ENCODE results near the gene PNPT1.

Gene PNPT1

GRCh38 chr2:55595536-55595935 is 98.1 kb downstream of the PNPT1 start:
- no peak overlapping the region for H3K4me3 ChIP-seq (ENCODE audit: low read length)
- TF ChIP-seq, protein P1, sequence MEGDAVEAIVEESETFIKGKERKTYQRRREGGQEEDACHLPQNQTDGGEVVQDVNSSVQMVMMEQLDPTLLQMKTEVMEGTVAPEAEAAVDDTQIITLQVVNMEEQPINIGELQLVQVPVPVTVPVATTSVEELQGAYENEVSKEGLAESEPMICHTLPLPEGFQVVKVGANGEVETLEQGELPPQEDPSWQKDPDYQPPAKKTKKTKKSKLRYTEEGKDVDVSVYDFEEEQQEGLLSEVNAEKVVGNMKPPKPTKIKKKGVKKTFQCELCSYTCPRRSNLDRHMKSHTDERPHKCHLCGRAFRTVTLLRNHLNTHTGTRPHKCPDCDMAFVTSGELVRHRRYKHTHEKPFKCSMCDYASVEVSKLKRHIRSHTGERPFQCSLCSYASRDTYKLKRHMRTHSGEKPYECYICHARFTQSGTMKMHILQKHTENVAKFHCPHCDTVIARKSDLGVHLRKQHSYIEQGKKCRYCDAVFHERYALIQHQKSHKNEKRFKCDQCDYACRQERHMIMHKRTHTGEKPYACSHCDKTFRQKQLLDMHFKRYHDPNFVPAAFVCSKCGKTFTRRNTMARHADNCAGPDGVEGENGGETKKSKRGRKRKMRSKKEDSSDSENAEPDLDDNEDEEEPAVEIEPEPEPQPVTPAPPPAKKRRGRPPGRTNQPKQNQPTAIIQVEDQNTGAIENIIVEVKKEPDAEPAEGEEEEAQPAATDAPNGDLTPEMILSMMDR (conservative IDR thresholded peaks at IDR 0.05; ENCODE audit: low read length), result no peak
- no peak for DNase-seq (ENCODE audit: low read depth)

- no peak for DNase-seq (ENCODE audit: low read depth)
- TF ChIP-seq, protein P1 (conservative IDR thresholded peaks at IDR 0.05; ENCODE audit: low read length), result no peak
- no peak overlapping the region for H3K4me3 ChIP-seq (ENCODE audit: low read length)
Measured at GRCh38 chr2:55592130-55592529, 101.5 kb downstream of the PNPT1 start.

GRCh38 chr2:55590810-55591440 is 102.7 kb downstream of the PNPT1 start:
- no peak overlapping the region for H3K4me3 ChIP-seq (ENCODE audit: low read length)
- DNase-seq (ENCODE audit: low read depth), result peak; percentile 44
- TF ChIP-seq, protein P1 (conservative IDR thresholded peaks at IDR 0.05; ENCODE audit: low read length), result no peak

DNA sequence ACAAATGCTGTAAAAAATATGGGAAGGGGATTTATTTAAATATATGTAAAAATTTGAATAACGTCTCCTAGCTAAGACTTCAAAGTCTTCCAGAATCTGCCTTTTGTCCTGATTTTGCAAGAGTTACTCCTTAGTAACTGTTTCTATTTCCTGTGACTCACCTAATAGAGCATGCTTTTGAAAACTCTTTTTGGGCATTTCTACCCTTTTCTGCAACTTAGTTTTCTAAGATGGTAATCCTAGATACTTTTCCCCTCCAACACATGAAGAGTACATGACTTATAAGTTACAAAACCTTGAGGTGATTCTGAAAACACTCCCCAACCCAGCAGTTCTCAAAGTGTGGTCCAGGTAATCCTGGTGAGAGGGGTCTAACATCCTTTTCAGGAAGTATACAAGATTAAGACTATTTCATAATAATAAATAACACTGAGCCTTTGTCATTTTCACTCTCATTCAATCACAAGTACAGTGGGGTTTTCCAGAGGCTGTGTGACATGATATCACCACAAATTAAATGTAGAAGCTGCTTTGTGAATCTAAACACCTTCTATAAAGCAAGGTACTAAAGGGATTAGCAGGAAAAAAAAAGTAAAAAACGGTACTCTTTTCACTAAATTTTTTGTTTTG is 108.1 kb downstream of the PNPT1 start:
- TF ChIP-seq, protein P1 (conservative IDR thresholded peaks at IDR 0.05; ENCODE audit: low read length), result no peak
- peak; percentile 76 for DNase-seq (ENCODE audit: low read depth)
- H3K4me3 ChIP-seq (ENCODE audit: low read length), result no peak overlapping the region
